GM23338 (cell line): ENCODE measurements around the gene PPP2R2B. TPM values are rescaled to one million over a fixed set of nuclear protein-coding genes. Genes with fewer than 3 reads are reported as not detected.

Experiments
- ATAC-seq: fragments of 200-7000 bp; cut with Tn5 transposase; 3 replicates; pipeline ENCODE4 v1.9.1; 2020
- DNase-seq: peaks from one replicate; pipeline ENCODE4 v3.0.0-alpha.2; 2015; ENCODE audit warnings: low spot score
- H2AFZ ChIP-seq: fragments of 200-600 bp; sonication (generic); 2 replicates; pipeline ENCODE4 v1.8.0; 2016; ENCODE audit warnings: antibody characterized with exemption, mild to moderate bottlenecking, moderate library complexity
- H3F3A ChIP-seq: fragments of 200-600 bp; sonication (generic); replicated peaks from 2 replicates; pipeline ENCODE4 v1.8.0; 2017; ENCODE audit warnings: antibody characterized with exemption, mixed run types, low read depth
- H3K27ac ChIP-seq: fragments of 200-600 bp; sonication (generic); 2 replicates; pipeline ENCODE4 v1.6.1; 2016; ENCODE audit warnings: low read depth
- H3K27me3 ChIP-seq: fragments of 200-600 bp; sonication (generic); 2 replicates; pipeline ENCODE4 v1.8.0; 2016; ENCODE audit warnings: mild to moderate bottlenecking, mixed run types, moderate library complexity; ENCODE audit not compliant: insufficient read depth
- H3K36me3 ChIP-seq: fragments of 200-600 bp; sonication (generic); 2 replicates; pipeline ENCODE4 v1.8.0; 2016; ENCODE audit warnings: mild to moderate bottlenecking; ENCODE audit not compliant: insufficient read depth
- H3K4me1 ChIP-seq: fragments of 200-600 bp; sonication (generic); 2 replicates; pipeline ENCODE4 v1.8.0; 2016; ENCODE audit warnings: mild to moderate bottlenecking, moderate library complexity; ENCODE audit not compliant: insufficient read depth
- H3K4me2 ChIP-seq: fragments of 200-600 bp; sonication (generic); 2 replicates; pipeline ENCODE4 v1.7.1; 2017; ENCODE audit warnings: mixed run types
- H3K4me3 ChIP-seq: fragments of 200-600 bp; sonication (generic); 2 replicates; pipeline ENCODE4 v1.6.1; 2016; ENCODE audit warnings: mixed run types
- H3K79me2 ChIP-seq: fragments of 200-600 bp; sonication (generic); replicated peaks from 2 replicates; pipeline ENCODE4 v1.8.0; 2017; ENCODE audit warnings: mild to moderate bottlenecking; ENCODE audit not compliant: insufficient read depth
- H3K9me2 ChIP-seq: fragments of 200-600 bp; sonication (generic); 2 replicates; pipeline ENCODE4 v1.8.0; 2017; ENCODE audit not compliant: insufficient read depth
- H4K20me1 ChIP-seq: fragments of 200-600 bp; sonication (generic); replicated peaks from 2 replicates; pipeline ENCODE4 v1.8.0; 2017; ENCODE audit warnings: mild to moderate bottlenecking; ENCODE audit not compliant: insufficient read depth
- H3K27ac Mint-ChIP-seq: 2 replicates; pipeline ENCODE4 v1.8.0; 2020; ENCODE audit warnings: inconsistent platforms, mild to moderate bottlenecking, moderate library complexity, mixed read lengths
- H3K27me3 Mint-ChIP-seq: 3 replicates; pipeline ENCODE4 v1.8.0; 2022; ENCODE audit warnings: low read depth, mild to moderate bottlenecking, moderate library complexity, mixed read lengths, inconsistent platforms; ENCODE audit not compliant: insufficient read depth, poor library complexity
- H3K36me3 Mint-ChIP-seq: 3 replicates; pipeline ENCODE4 v1.8.0; 2021; ENCODE audit warnings: low read depth, mild to moderate bottlenecking, inconsistent platforms, moderate library complexity, mixed read lengths
- H3K4me1 Mint-ChIP-seq: 3 replicates; pipeline ENCODE4 v1.8.0; 2020; ENCODE audit warnings: mild to moderate bottlenecking, inconsistent platforms, mixed read lengths
- H3K4me3 Mint-ChIP-seq: 3 replicates; pipeline ENCODE4 v1.8.0; 2021; ENCODE audit warnings: moderate library complexity, mild to moderate bottlenecking, inconsistent platforms, mixed read lengths
- H3K9me3 Mint-ChIP-seq: 3 replicates; pipeline ENCODE4 v1.8.0; 2020; ENCODE audit warnings: moderate library complexity, mild to moderate bottlenecking, inconsistent platforms, mixed read lengths
- CREB1 ChIP-seq: fragments of 250-450 bp; sonication (Bioruptor Pico); IDR thresholded peaks from 2 replicates; pipeline ENCODE4 v1.5.0; 2020; ENCODE audit warnings: low read depth, mild to moderate bottlenecking, moderate library complexity
- EZH2 ChIP-seq: fragments of 200-600 bp; sonication (generic); IDR thresholded peaks from one replicate; pipeline ENCODE4 v1.8.0; 2017; ENCODE audit warnings: antibody characterized with exemption, mild to moderate bottlenecking, low read depth; ENCODE audit not compliant: unreplicated experiment
- EZH2phosphoT487 ChIP-seq: fragments of 200-600 bp; sonication (generic); IDR thresholded peaks from one replicate; pipeline ENCODE4 v1.8.1; 2018; ENCODE audit warnings: antibody characterized with exemption; ENCODE audit not compliant: unreplicated experiment
- JUNB ChIP-seq: IDR thresholded peaks from one replicate; pipeline ENCODE4 v1.6.1; 2016; ENCODE audit warnings: antibody characterized with exemption; ENCODE audit not compliant: unreplicated experiment
- NANOG ChIP-seq: IDR thresholded peaks from 2 replicates; pipeline ENCODE4 v1.6.1; 2016; ENCODE audit warnings: antibody characterized with exemption, borderline replicate concordance
- POLR2AphosphoS5 ChIP-seq: IDR thresholded peaks from 2 replicates; pipeline ENCODE4 v1.6.1; 2016; ENCODE audit warnings: antibody characterized with exemption, low read depth
- STAT1 ChIP-seq: IDR thresholded peaks from one replicate; pipeline ENCODE4 v1.6.1; 2016; ENCODE audit warnings: antibody characterized with exemption; ENCODE audit not compliant: unreplicated experiment
- ZNF114 ChIP-seq: fragments of 250-450 bp; sonication (Bioruptor Pico); IDR thresholded peaks from 2 replicates; pipeline ENCODE4 v1.5.0; 2020; ENCODE audit warnings: mild to moderate bottlenecking, moderate library complexity
- ZNF331 ChIP-seq: fragments of 250-450 bp; sonication (Bioruptor Pico); IDR thresholded peaks from 2 replicates; pipeline ENCODE4 v1.5.0; 2020; ENCODE audit warnings: low read depth, mild to moderate bottlenecking, moderate library complexity
- polyA plus RNA-seq: library from polyadenylated mRNA; unstranded; fragments of >200 nt; fragmentation: Nextera tagmentation; extraction: Ambion mirVana; gene quantifications from 2 replicates; pipeline ENCODE4 v1.2.1, GENCODE V29; 2016
- total RNA-seq: library from RNA; depleted of rRNA; stranded (reverse); fragments of >200 nt; shearing (Covaris generic); gene quantifications from 2 replicates; pipeline ENCODE4 v1.2.3, GENCODE V29; 2014
- TF ChIP-seq, protein P1 (sequence below): IDR thresholded peaks from one replicate; pipeline ENCODE4 v1.6.1; 2018; ENCODE audit warnings: antibody characterized with exemption; ENCODE audit not compliant: unreplicated experiment
- TF ChIP-seq, protein P2 (sequence below), 2 experiments: fragments of 200-600 bp in 1 of 2; sonication (generic) in 1 of 2; conservative IDR thresholded peaks; 2 replicates each; pipeline versions ENCODE4 v1.5.1 to v1.6.1; 2016 to 2017; ENCODE audit warnings: antibody characterized with exemption in 2 of 2, low read depth in 2 of 2, mild to moderate bottlenecking in 2 of 2, moderate library complexity in 1 of 2
- TF ChIP-seq, protein P3 (sequence below): IDR thresholded peaks from 2 replicates; pipeline ENCODE4 v1.6.1; 2016; ENCODE audit warnings: antibody characterized with exemption
- TF ChIP-seq, protein P4 (sequence below): fragments of 250-450 bp; sonication (Bioruptor Pico); IDR thresholded peaks from 2 replicates; pipeline ENCODE4 v1.5.0; 2020; ENCODE audit warnings: mild to moderate bottlenecking, moderate library complexity

The PPP2R2B gene
- total and polyA plus RNA-seq, 2 experiments from 2014 or later, result 21.3 to 33.9 TPM

DNA sequence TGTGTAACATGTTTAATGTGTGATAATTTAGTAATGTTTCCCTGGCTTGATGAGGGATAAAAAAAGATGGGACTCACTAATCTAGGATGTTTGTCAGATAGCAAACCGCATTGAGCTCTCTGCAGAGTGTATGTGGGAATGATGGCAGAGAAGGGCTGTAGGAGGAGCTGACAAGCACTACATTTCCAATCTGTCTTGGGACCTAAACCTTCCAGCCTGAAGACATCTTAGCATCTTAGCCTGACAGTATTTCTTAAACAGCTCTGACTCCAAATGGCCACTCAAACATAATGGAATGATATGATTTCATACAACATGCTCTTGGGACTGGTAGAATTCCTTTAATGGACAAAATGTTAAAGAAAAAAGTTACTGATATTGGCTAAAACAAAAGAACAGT, 116.7 kb downstream of the PPP2R2B start:
- Histone ChIP-seq H3K27ac (no peak overlapping the region), H3K9me2 (no peaks in the 10 kb centered on the region; the same call in 1 of the 2 replicates), H3K4me1 (peaks cover under 1% of the 10 kb centered on the region; the same call in 1 of the 2 replicates), H4K20me1 (no peaks in the 10 kb centered on the region), H3K4me3 (no peak overlapping the region), H3K27me3 (no peaks in the 10 kb centered on the region), H2AFZ (no peak overlapping the region), H3F3A (no peaks in the 10 kb centered on the region), H3K79me2 (no peaks in the 10 kb centered on the region), H3K4me2 (no peak overlapping the region), H3K36me3 (no peaks in the 10 kb centered on the region)
- Mint-ChIP-seq H3K4me1 (peaks cover 6% of the 10 kb centered on the region; the same call in 2 of the 3 replicates), H3K9me3 (peaks cover 3% of the 10 kb centered on the region; the same call in 1 of the 3 replicates), H3K27me3 (no peaks in the 10 kb centered on the region), H3K36me3 (no peaks in the 10 kb centered on the region; the same call in 2 of the 3 replicates), H3K27ac (no peak overlapping the region), H3K4me3 (no peak overlapping the region)
- no peak for DNase-seq
- ATAC-seq, result no peak
- no peak for TF ChIP-seq ZNF114 (CRISPR knock-in tag)
- no peak for TF ChIP-seq CREB1 (CRISPR knock-in tag)
- TF ChIP-seq STAT1, result no peak
- TF ChIP-seq EZH2, result no peak
- TF ChIP-seq EZH2phosphoT487, result no peak
- no peak for TF ChIP-seq NANOG
- TF ChIP-seq, protein P1, sequence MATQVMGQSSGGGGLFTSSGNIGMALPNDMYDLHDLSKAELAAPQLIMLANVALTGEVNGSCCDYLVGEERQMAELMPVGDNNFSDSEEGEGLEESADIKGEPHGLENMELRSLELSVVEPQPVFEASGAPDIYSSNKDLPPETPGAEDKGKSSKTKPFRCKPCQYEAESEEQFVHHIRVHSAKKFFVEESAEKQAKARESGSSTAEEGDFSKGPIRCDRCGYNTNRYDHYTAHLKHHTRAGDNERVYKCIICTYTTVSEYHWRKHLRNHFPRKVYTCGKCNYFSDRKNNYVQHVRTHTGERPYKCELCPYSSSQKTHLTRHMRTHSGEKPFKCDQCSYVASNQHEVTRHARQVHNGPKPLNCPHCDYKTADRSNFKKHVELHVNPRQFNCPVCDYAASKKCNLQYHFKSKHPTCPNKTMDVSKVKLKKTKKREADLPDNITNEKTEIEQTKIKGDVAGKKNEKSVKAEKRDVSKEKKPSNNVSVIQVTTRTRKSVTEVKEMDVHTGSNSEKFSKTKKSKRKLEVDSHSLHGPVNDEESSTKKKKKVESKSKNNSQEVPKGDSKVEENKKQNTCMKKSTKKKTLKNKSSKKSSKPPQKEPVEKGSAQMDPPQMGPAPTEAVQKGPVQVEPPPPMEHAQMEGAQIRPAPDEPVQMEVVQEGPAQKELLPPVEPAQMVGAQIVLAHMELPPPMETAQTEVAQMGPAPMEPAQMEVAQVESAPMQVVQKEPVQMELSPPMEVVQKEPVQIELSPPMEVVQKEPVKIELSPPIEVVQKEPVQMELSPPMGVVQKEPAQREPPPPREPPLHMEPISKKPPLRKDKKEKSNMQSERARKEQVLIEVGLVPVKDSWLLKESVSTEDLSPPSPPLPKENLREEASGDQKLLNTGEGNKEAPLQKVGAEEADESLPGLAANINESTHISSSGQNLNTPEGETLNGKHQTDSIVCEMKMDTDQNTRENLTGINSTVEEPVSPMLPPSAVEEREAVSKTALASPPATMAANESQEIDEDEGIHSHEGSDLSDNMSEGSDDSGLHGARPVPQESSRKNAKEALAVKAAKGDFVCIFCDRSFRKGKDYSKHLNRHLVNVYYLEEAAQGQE, result no peak
- no peak for TF ChIP-seq JUNB
- TF ChIP-seq, protein P2, sequence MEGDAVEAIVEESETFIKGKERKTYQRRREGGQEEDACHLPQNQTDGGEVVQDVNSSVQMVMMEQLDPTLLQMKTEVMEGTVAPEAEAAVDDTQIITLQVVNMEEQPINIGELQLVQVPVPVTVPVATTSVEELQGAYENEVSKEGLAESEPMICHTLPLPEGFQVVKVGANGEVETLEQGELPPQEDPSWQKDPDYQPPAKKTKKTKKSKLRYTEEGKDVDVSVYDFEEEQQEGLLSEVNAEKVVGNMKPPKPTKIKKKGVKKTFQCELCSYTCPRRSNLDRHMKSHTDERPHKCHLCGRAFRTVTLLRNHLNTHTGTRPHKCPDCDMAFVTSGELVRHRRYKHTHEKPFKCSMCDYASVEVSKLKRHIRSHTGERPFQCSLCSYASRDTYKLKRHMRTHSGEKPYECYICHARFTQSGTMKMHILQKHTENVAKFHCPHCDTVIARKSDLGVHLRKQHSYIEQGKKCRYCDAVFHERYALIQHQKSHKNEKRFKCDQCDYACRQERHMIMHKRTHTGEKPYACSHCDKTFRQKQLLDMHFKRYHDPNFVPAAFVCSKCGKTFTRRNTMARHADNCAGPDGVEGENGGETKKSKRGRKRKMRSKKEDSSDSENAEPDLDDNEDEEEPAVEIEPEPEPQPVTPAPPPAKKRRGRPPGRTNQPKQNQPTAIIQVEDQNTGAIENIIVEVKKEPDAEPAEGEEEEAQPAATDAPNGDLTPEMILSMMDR (conservative IDR thresholded peaks at IDR 0.05; ENCODE audit: low read depth in 2 of 2), result no peak
- no peak for TF ChIP-seq POLR2AphosphoS5
- no peak for TF ChIP-seq ZNF331
- TF ChIP-seq, protein P3, sequence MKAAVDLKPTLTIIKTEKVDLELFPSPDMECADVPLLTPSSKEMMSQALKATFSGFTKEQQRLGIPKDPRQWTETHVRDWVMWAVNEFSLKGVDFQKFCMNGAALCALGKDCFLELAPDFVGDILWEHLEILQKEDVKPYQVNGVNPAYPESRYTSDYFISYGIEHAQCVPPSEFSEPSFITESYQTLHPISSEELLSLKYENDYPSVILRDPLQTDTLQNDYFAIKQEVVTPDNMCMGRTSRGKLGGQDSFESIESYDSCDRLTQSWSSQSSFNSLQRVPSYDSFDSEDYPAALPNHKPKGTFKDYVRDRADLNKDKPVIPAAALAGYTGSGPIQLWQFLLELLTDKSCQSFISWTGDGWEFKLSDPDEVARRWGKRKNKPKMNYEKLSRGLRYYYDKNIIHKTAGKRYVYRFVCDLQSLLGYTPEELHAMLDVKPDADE, result no peak
- TF ChIP-seq, protein P4, sequence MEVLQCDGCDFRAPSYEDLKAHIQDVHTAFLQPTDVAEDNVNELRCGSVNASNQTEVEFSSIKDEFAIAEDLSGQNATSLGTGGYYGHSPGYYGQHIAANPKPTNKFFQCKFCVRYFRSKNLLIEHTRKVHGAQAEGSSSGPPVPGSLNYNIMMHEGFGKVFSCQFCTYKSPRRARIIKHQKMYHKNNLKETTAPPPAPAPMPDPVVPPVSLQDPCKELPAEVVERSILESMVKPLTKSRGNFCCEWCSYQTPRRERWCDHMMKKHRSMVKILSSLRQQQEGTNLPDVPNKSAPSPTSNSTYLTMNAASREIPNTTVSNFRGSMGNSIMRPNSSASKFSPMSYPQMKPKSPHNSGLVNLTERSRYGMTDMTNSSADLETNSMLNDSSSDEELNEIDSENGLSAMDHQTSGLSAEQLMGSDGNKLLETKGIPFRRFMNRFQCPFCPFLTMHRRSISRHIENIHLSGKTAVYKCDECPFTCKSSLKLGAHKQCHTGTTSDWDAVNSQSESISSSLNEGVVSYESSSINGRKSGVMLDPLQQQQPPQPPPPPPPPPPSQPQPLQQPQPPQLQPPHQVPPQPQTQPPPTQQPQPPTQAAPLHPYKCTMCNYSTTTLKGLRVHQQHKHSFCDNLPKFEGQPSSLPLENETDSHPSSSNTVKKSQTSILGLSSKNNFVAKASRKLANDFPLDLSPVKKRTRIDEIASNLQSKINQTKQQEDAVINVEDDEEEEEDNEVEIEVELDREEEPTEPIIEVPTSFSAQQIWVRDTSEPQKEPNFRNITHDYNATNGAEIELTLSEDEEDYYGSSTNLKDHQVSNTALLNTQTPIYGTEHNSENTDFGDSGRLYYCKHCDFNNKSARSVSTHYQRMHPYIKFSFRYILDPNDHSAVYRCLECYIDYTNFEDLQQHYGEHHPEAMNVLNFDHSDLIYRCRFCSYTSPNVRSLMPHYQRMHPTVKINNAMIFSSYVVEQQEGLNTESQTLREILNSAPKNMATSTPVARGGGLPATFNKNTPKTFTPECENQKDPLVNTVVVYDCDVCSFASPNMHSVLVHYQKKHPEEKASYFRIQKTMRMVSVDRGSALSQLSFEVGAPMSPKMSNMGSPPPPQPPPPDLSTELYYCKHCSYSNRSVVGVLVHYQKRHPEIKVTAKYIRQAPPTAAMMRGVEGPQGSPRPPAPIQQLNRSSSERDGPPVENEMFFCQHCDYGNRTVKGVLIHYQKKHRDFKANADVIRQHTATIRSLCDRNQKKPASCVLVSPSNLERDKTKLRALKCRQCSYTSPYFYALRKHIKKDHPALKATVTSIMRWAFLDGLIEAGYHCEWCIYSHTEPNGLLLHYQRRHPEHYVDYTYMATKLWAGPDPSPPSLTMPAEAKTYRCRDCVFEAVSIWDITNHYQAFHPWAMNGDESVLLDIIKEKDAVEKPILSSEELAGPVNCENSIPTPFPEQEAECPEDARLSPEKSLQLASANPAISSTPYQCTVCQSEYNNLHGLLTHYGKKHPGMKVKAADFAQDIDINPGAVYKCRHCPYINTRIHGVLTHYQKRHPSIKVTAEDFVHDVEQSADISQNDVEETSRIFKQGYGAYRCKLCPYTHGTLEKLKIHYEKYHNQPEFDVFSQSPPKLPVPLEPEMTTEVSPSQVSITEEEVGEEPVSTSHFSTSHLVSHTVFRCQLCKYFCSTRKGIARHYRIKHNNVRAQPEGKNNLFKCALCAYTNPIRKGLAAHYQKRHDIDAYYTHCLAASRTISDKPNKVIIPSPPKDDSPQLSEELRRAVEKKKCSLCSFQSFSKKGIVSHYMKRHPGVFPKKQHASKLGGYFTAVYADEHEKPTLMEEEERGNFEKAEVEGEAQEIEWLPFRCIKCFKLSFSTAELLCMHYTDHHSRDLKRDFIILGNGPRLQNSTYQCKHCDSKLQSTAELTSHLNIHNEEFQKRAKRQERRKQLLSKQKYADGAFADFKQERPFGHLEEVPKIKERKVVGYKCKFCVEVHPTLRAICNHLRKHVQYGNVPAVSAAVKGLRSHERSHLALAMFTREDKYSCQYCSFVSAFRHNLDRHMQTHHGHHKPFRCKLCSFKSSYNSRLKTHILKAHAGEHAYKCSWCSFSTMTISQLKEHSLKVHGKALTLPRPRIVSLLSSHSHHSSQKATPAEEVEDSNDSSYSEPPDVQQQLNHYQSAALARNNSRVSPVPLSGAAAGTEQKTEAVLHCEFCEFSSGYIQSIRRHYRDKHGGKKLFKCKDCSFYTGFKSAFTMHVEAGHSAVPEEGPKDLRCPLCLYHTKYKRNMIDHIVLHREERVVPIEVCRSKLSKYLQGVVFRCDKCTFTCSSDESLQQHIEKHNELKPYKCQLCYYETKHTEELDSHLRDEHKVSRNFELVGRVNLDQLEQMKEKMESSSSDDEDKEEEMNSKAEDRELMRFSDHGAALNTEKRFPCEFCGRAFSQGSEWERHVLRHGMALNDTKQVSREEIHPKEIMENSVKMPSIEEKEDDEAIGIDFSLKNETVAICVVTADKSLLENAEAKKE (CRISPR knock-in tag), result no peak
